Activated T-helper 9 cell treated with anti-CD3 and anti-CD28 coated beads, Interleukin-2, amount 50 U/mL, for 16 hours (primary cell): ENCODE results near the gene ASTN2.

Source experiments
- DNase-seq: peaks from one replicate; pipeline ENCODE4 v3.0.0-alpha.2; 2020; ENCODE audit warnings: low read depth

The ASTN2 gene

DNA sequence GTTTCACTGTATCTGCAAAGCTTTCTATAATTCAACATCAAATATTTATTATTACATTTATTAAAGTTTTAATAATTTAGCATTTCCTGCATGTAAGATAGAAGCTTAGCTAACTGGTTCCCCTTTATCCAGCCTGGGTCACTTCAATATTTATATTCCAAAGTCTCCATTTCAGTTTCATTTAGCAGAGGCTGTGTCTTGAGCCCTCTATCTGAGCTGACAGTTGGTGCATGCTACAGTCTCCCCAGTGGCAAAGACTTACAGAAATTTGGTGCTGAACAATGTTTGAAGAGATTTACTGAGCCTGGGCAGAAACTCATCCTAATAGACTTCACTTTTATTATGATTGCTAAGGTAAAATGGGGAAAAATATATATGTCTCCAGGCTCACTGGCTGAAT, 448.7 kb downstream of the ASTN2 start:
- DNase-seq = no peak

DNA sequence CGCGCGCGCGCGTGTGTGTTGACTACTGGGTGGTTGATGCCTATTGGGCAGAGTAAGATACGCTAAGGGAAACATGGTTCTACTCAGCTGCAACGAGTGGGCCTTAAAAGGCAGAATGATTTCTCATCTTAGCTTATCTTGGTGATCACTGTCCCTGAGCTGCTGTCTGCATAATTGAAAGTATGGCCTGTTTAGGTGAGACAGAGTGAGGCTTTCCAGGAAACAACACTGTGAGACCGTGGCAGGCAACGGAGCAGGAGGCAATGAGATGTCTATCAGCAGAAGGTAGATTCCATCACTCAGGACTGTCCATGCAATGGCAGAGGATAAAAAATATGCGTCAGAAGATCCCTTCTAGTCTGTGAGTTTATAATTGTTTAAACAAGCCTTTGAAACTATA, 450.6 kb downstream of the ASTN2 start:
- no peak for DNase-seq

DNA sequence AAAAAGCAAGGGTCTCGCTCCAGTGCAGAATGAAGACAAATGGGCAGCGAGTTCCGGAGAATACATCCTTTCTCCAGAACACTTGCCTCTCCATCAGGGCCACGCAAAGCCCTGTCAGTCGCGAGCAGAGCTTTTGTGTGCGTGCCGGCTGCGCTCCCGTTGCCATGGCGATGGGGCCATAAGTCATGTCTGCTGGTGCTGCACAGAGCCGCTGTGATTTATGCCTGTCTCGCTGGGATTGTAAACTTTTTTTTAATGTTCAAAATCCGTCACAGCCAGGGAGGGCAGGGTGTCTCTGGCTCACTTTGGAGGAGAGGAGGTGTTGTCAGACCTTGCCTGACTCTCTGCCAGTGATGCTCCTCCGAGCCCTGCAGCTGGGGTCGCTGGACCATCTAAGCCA, 455.0 kb downstream of the ASTN2 start:
- DNase-seq = no peak

- DNase-seq = no peak
Observed at GRCh38 chr9:116958881-116959280, 456.0 kb downstream of the ASTN2 start.

- no peak for DNase-seq
Observed at GRCh38 chr9:116954731-116955130, 460.1 kb downstream of the ASTN2 start.

DNA sequence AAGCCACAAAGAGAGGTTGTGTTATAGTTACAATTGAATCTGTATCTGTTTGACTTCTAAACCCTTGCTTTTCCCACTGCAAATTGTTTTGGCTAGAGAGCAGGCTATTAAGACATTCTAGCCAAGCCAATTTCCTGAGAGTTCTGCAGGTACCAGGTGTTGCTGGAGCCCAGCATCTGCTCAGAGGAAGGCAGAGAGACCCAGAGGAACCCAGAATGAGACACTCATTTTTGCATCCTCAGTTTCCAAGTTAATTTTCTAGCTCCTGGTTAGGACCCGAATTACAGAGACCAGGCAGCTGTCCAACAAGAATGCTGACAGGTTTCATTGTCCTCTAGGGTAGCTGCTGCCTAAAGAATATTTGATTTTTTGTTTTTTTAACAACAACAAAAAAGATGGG, 461.6 kb downstream of the ASTN2 start:
- no peak for DNase-seq

- DNase-seq = no peak
Observed at GRCh38 chr9:116952436-116952810, 462.4 kb downstream of the ASTN2 start.

DNA sequence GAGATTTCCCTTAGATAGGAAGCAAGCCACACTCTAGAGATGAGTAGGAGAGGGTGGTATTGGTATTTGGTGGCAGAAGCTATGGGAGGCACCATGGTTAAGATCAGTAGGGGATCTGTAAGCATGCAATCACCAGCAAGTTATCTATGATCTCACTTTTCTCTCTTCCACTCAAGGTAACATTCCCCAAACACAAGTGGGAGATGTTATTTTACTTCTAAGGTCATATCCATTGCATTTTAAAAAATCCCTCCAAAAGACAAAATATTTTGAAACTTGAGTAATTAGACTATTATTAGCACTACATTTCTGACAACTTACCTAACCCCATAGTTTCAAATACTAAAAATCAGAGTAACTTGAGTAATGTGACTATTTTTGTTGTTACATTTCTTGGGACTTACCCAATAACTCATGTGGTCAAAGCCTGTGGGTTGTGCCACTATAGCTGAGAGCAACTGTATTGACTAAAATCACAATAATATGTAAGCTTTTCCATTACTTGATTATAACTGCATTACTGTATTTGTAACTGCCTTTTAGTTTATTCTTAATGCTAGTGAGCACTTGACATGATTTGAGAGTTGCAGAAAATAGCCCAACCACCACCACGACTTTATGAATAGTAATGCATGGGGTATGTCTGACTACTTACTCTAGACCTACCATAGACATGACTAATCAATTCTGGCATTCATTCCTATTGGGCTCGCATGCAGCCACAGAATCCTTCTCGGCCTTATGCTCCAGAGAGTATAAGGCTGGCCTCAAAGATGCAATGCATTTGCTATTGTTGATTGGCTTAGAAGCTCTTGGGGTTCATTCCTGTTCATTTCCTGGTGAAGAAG, 463.0 kb downstream of the ASTN2 start:
- DNase-seq = no peak

DNA sequence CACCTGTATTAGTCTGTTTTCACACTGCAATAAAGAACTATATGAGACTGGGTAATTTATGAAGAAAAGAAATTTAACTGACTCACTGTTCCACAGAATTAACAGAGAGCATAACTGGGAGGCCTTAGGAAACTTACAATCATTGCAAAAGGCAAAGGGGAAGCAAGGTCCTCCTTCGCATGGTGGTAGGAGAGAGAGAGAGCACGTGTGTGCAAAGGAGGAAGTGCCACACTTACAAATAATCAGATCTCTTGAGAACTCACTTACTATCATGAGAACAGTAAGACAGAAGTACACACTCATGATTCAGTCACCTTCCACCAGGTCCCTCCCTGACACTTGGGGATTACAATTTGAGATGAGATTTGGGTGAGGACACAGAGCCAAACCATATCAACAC, 469.0 kb downstream of the ASTN2 start:
- no peak for DNase-seq

- no peak for DNase-seq
Observed at GRCh38 chr9:116944714-116945534, 469.9 kb downstream of the ASTN2 start.

- no peak for DNase-seq
Observed at GRCh38 chr9:116943970-116944369, 470.9 kb downstream of the ASTN2 start.

- DNase-seq = no peak
Observed at GRCh38 chr9:116942593-116943061, 472.2 kb downstream of the ASTN2 start.

GRCh38 chr9:116941266-116941665, 473.6 kb downstream of the ASTN2 start:
- DNase-seq = no peak

GRCh38 chr9:116940614-116941215, 474.1 kb downstream of the ASTN2 start:
- DNase-seq = no peak

- DNase-seq = no peak
Observed at GRCh38 chr9:116939614-116940013, 475.2 kb downstream of the ASTN2 start.

- no peak for DNase-seq
Observed at GRCh38 chr9:116939161-116939560, 475.7 kb downstream of the ASTN2 start.

DNA sequence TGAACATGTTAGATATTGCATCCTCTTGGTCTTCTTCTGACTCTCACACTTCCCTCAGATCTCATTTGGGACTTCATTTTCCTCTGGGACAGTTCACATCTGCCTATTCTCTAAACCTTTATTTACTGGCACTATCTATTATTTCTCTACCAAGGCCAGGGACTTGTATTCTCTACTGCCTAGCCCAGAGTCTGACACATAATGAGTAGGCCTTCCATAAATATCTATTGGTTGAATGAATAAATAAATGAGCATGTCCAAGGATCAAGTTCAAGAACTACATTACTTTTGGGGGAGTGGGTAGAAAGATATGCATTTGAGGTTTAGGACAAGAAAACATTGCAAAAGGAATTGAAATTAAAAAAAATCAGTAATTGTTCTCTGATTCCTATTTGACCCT, 477.5 kb downstream of the ASTN2 start:
- DNase-seq = no peak

DNA sequence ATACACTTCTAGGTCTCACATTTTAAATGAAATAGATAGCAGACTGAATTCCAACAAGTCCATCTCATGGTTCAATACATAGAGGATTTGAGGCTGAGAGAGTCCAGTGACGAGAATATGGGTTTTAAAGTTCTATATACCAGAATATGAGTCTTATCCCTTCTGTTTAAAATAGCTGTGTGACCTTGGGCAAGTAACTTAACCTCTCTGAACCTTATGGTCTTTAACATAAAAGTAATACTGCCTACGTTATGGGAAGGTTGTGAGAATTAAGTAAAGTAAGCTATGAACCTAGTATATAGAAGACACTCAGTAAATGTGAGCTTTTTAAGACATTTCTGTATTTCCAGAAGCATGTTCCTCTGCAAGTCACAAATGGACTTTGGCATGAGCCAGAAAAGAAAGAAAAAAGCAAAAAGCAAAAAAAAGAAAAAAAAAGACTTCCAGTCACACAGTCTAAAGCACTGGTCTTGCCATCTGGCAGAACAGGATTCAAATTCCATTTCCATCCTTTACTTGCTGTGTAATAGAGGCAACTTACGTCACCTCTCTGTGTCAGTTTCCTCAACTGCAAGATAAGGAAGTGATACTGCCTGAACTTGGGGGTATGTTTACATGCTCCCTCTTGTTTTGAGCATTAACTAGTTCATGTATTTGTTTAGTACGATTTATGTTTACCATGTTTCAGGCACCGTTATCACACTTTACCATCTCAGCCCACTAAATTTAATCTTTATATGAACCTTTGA, 479.5 kb downstream of the ASTN2 start:
- DNase-seq = no peak

DNA sequence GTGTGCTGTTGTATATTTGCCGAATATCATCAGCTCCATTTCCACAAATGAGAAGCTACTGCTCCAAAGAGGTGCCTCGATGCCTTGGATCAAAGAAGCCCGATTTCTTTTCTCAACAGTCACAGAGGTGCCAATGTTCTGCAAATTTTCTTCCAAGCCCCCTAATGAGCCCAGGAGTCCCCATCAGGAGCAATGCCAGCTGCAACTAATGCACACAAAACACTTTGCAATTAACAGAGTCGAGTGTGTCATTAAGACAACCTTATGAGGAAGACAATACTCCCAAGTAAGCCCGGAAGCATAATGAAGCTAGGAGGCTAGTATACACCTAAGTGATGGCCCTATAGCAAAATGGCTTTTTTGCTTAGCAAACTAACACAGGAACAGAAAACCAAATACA, 480.7 kb downstream of the ASTN2 start:
- no peak for DNase-seq

DNA sequence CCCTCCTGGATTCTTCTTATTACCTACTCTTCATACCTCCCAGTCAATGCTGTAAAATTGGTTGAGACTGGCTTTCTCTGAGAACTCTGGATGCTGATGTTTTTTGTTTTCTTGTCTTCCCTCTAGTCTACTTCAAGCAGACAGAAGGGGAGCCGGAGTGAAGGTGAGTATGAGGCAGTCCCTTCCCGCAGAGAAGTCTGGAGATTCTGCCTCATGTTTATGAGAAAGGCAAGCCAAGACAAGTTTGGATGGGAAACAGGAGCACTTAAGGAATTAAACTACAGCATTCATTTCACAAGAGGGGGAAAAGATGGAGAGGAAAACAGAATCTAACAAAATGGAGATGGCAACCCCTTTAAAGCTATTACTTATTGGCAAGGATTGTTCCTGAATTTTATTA, 481.6 kb downstream of the ASTN2 start:
- no peak for DNase-seq

DNA sequence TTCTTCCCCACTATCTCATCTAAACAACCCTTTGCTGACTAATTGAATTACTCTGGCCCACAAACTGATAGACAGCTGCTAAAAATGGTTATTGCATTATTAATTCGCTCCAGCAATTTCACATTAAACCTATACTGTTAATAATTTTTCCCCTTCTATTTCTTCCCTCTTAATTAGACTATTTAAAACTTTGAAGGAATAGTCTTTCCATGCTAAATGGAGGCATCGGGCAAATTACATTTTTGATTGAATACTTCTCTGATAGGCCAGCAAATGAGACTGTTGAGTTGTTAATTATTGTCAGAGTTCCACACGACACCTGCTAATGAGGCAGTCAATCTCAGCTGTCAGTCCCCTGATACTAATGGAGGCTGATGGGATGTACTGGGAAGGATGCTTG, 485.2 kb downstream of the ASTN2 start:
- DNase-seq = no peak

- no peak for DNase-seq
Observed at GRCh38 chr9:116928884-116929283, 486.0 kb downstream of the ASTN2 start.
